Stimulated activated CD4-positive, alpha-beta T cell treated with anti-CD3 and anti-CD28 coated beads, Interleukin-2, amount 100 ng/mL, for 4 hours (primary cell): ENCODE measurements around the gene NDUFAF2.
"Not testable (repeated sequence)": the region's sequence is repeated elsewhere in the genome, so short reads cannot be mapped to it uniquely, and the experiment has no call there.

ENCODE experiments used
- DNase-seq: peaks from one replicate; pipeline ENCODE4 v3.0.0-alpha.2; 2020; ENCODE audit warnings: low read depth

Gene NDUFAF2

GRCh38 chr5:60993425-60993824 lies 48.4 kb downstream of the NDUFAF2 start:
- no peak for DNase-seq

- no peak for DNase-seq
These were observed 49.0 kb downstream of the NDUFAF2 start for GRCh38 chr5:60993875-60994571.

- no peak for DNase-seq
These were observed 51.4 kb downstream of the NDUFAF2 start for GRCh38 chr5:60996368-60996767.

GRCh38 chr5:60997721-60998120 lies 52.7 kb downstream of the NDUFAF2 start:
- no peak for DNase-seq

GRCh38 chr5:61000887-61001286 lies 55.9 kb downstream of the NDUFAF2 start:
- no peak for DNase-seq

- no peak for DNase-seq
These were observed 56.6 kb downstream of the NDUFAF2 start for GRCh38 chr5:61001647-61002046.

GRCh38 chr5:61002611-61003355 lies 57.8 kb downstream of the NDUFAF2 start:
- no peak for DNase-seq

GRCh38 chr5:61004448-61004847 lies 59.4 kb downstream of the NDUFAF2 start:
- DNase-seq: no peak

- DNase-seq: no peak
These were observed 64.9 kb downstream of the NDUFAF2 start for GRCh38 chr5:61009907-61010306.

- DNase-seq: no peak
These were observed 65.8 kb downstream of the NDUFAF2 start for GRCh38 chr5:61010467-61011454.

GRCh38 chr5:61018062-61018461 lies 73.1 kb downstream of the NDUFAF2 start:
- DNase-seq: no peak

- DNase-seq: no peak
These were observed 74.6 kb downstream of the NDUFAF2 start for GRCh38 chr5:61019642-61020041.

GRCh38 chr5:61020415-61020814 lies 75.4 kb downstream of the NDUFAF2 start:
- DNase-seq: no peak

- no peak for DNase-seq
These were observed 78.1 kb downstream of the NDUFAF2 start for GRCh38 chr5:61023131-61023530.

GRCh38 chr5:61026004-61026403 lies 81.0 kb downstream of the NDUFAF2 start:
- no peak for DNase-seq

GRCh38 chr5:61028382-61028781 lies 83.4 kb downstream of the NDUFAF2 start:
- DNase-seq: no peak

GRCh38 chr5:61029456-61030162 lies 84.6 kb downstream of the NDUFAF2 start:
- DNase-seq: no peak

GRCh38 chr5:61030163-61030482 lies 85.1 kb downstream of the NDUFAF2 start:
- DNase-seq: no peak

GRCh38 chr5:61031301-61031700 lies 86.3 kb downstream of the NDUFAF2 start:
- DNase-seq: not testable (repeated sequence)

- no peak for DNase-seq
These were observed 99.5 kb downstream of the NDUFAF2 start for GRCh38 chr5:61044545-61044944.

- no peak for DNase-seq
These were observed 102.3 kb downstream of the NDUFAF2 start for GRCh38 chr5:61047346-61047745.

- no peak for DNase-seq
These were observed 103.5 kb downstream of the NDUFAF2 start for GRCh38 chr5:61048534-61048933.
